H9 (cell line): ENCODE results near the gene SLC24A3. TPM values are rescaled to one million over a fixed set of nuclear protein-coding genes. Genes with fewer than 3 reads are reported as not detected.

Experiments
- DNase-seq: peaks from one replicate; pipeline ENCODE4 v3.0.0-alpha.2; 2017
- H2AFZ ChIP-seq: one replicate; pipeline ENCODE4 v1.6.1; 2013; ENCODE audit warnings: mild to moderate bottlenecking, low read length, control low read depth, moderate library complexity
- H2AK5ac ChIP-seq: 2 replicates; pipeline ENCODE4 v1.6.1; 2013; ENCODE audit warnings: low read length, control low read depth, mixed read lengths; ENCODE audit not compliant: insufficient read length
- H2BK120ac ChIP-seq: one replicate; pipeline ENCODE4 v1.6.1; 2013; ENCODE audit warnings: low read depth, mild to moderate bottlenecking, low read length, control low read depth, inconsistent platforms; ENCODE audit not compliant: poor library complexity, severe bottlenecking
- H2BK12ac ChIP-seq: 2 replicates; pipeline ENCODE4 v1.6.1; 2013; ENCODE audit warnings: low read length, control low read depth, mixed read lengths, low read depth; ENCODE audit not compliant: insufficient read length
- H2BK15ac ChIP-seq: 2 replicates; pipeline ENCODE4 v1.6.1; 2013; ENCODE audit warnings: low read depth, low read length, control low read depth
- H2BK20ac ChIP-seq: one replicate; pipeline ENCODE4 v1.6.1; 2013; ENCODE audit warnings: low read depth, mild to moderate bottlenecking, low read length, control low read depth, inconsistent platforms; ENCODE audit not compliant: poor library complexity, severe bottlenecking
- H2BK5ac ChIP-seq: 2 replicates; pipeline ENCODE4 v1.6.1; 2013; ENCODE audit warnings: low read length, control low read depth, mixed read lengths; ENCODE audit not compliant: insufficient read length
- H3K14ac ChIP-seq: 2 replicates; pipeline ENCODE4 v1.6.1; 2013; ENCODE audit warnings: low read length, control low read depth; ENCODE audit not compliant: insufficient read depth
- H3K18ac ChIP-seq: 2 replicates; pipeline ENCODE4 v1.6.1; 2013; ENCODE audit warnings: low read depth, mild to moderate bottlenecking, mixed read lengths, low read length, control low read depth; ENCODE audit not compliant: insufficient read length
- H3K23ac ChIP-seq: 2 replicates; pipeline ENCODE4 v1.6.1; 2013; ENCODE audit warnings: low read length, control low read depth, mixed read lengths, low read depth; ENCODE audit not compliant: insufficient read length
- H3K23me2 ChIP-seq: 2 replicates; pipeline ENCODE4 v1.6.1; 2013; ENCODE audit warnings: low read depth, mild to moderate bottlenecking, mixed read lengths, low read length, control low read depth; ENCODE audit not compliant: insufficient read length, poor library complexity, severe bottlenecking
- H3K27ac ChIP-seq: 2 replicates; pipeline ENCODE4 v1.5.1; 2013; ENCODE audit warnings: low read length, control low read depth, mixed read lengths, low read depth; ENCODE audit not compliant: insufficient read length
- H3K27me3 ChIP-seq: 2 replicates; pipeline ENCODE4 v1.6.1; 2013; ENCODE audit warnings: low read length, control low read depth, inconsistent platforms; ENCODE audit not compliant: insufficient read depth
- H3K4ac ChIP-seq: 2 replicates; pipeline ENCODE4 v1.6.1; 2013; ENCODE audit warnings: low read depth, mild to moderate bottlenecking, control low read depth, inconsistent platforms, low read length, moderate library complexity
- H3K4me1 ChIP-seq: 2 replicates; pipeline ENCODE4 v1.6.1; 2013; ENCODE audit warnings: low read length, control low read depth, inconsistent platforms; ENCODE audit not compliant: insufficient read depth
- H3K4me2 ChIP-seq: 2 replicates; pipeline ENCODE4 v1.6.1; 2013; ENCODE audit warnings: low read length, control low read depth, mixed read lengths; ENCODE audit not compliant: insufficient read length, insufficient read depth
- H3K56ac ChIP-seq: 2 replicates; pipeline ENCODE4 v1.6.1; 2013; ENCODE audit warnings: low read depth, mild to moderate bottlenecking, mixed read lengths, low read length, control low read depth; ENCODE audit not compliant: insufficient read length
- H3K79me1 ChIP-seq: 2 replicates; pipeline ENCODE4 v1.6.1; 2013; ENCODE audit warnings: low read depth, mild to moderate bottlenecking, moderate library complexity, low read length, control low read depth, inconsistent platforms; ENCODE audit not compliant: insufficient read depth, poor library complexity, severe bottlenecking
- H3K79me2 ChIP-seq: 2 replicates; pipeline ENCODE4 v1.6.1; 2013; ENCODE audit warnings: low read length, control low read depth, inconsistent platforms; ENCODE audit not compliant: insufficient read depth
- H3K9ac ChIP-seq: 2 replicates; pipeline ENCODE4 v1.6.1; 2013; ENCODE audit warnings: low read length, control low read depth, mixed read lengths; ENCODE audit not compliant: insufficient read length; ENCODE audit errors: extremely low read depth
- H3K9me3 ChIP-seq: one replicate; pipeline ENCODE4 v1.6.1; 2013; ENCODE audit warnings: low read depth, low read length, inconsistent platforms; ENCODE audit not compliant: control insufficient read depth
- H3T11ph ChIP-seq: one replicate; pipeline ENCODE4 v1.6.1; 2013; ENCODE audit warnings: mild to moderate bottlenecking, low read length, control low read depth, inconsistent platforms
- H4K20me1 ChIP-seq: one replicate; pipeline ENCODE4 v1.6.1; 2013; ENCODE audit not compliant: control insufficient read depth, insufficient read length, insufficient read depth
- H4K5ac ChIP-seq: 2 replicates; pipeline ENCODE4 v1.6.1; 2013; ENCODE audit warnings: low read depth, mild to moderate bottlenecking, mixed read lengths, low read length, control low read depth; ENCODE audit not compliant: insufficient read length
- H4K8ac ChIP-seq: replicated peaks from 2 replicates; pipeline ENCODE4 v1.6.1; 2013; ENCODE audit warnings: low read length, control low read depth, mixed read lengths, low read depth; ENCODE audit not compliant: insufficient read length
- H4K91ac ChIP-seq: 2 replicates; pipeline ENCODE4 v1.6.1; 2013; ENCODE audit warnings: low read depth, mild to moderate bottlenecking, moderate library complexity, mixed read lengths, low read length, control low read depth; ENCODE audit not compliant: insufficient read length
- H3K27ac Mint-ChIP-seq, 3 experiments: 2 replicates in 2 of 3; 3 replicates in 1 of 3; pipeline ENCODE4 v1.8.0; 2020 to 2021; ENCODE audit warnings: mixed read lengths in 3 of 3, mild to moderate bottlenecking in 1 of 3, moderate library complexity in 1 of 3
- H3K27me3 Mint-ChIP-seq: 2 replicates; pipeline ENCODE4 v1.8.0; 2021; ENCODE audit warnings: low read depth, mild to moderate bottlenecking, moderate library complexity, mixed read lengths
- H3K36me3 Mint-ChIP-seq, 3 experiments: 2 replicates in 2 of 3; 3 replicates in 1 of 3; pipeline ENCODE4 v1.8.0; 2020 to 2021; ENCODE audit warnings: low read depth in 3 of 3, mixed read lengths in 3 of 3; ENCODE audit not compliant: insufficient read depth in 1 of 3
- H3K4me1 Mint-ChIP-seq, 2 experiments: 2 replicates each; pipeline ENCODE4 v1.8.0; 2020; ENCODE audit warnings: mixed read lengths in 2 of 2
- H3K4me3 Mint-ChIP-seq, 2 experiments: 2 replicates in 1 of 2; 3 replicates in 1 of 2; pipeline ENCODE4 v1.8.0; 2020 to 2021; ENCODE audit warnings: mild to moderate bottlenecking in 2 of 2, mixed read lengths in 2 of 2, moderate library complexity in 1 of 2
- H3K9me3 Mint-ChIP-seq, 2 experiments: 2 replicates in 1 of 2; 3 replicates in 1 of 2; pipeline ENCODE4 v1.8.0; 2020; ENCODE audit warnings: mild to moderate bottlenecking in 2 of 2, mixed read lengths in 2 of 2, moderate library complexity in 1 of 2
- CTCF ChIP-seq: fragments of 200-600 bp; sonication (generic); conservative IDR thresholded peaks from 3 replicates; pipeline ENCODE4 v1.8.0; 2021; ENCODE audit warnings: antibody characterized with exemption, mild to moderate bottlenecking
- WGBS: extraction: QIAGEN DNeasy Blood & Tissue Kit; methylation state at CpG from one replicate; pipeline ENCODE4 v1.1.7; 2013; ENCODE audit warnings: missing lambda C conversion rate, low lambda C conversion rate, mixed read lengths; ENCODE audit not compliant: insufficient read length; ENCODE audit errors: extremely low coverage; 5-methylcytosine and 5-hydroxymethylcytosine counted together
- total RNA-seq: library from RNA; stranded (reverse); gene quantifications from 2 replicates; pipeline ENCODE4 v1.2.1, GENCODE V29; 2021

Gene SLC24A3
- total RNA-seq, 1 experiment from 2014 or later: 0.83 TPM

- Histone ChIP-seq H3K4ac (no peak overlapping the region), H3K79me1 (no peaks in the 10 kb centered on the region), H3T11ph (no peak overlapping the region), H3K23ac (no peak overlapping the region), H2BK20ac (no peak overlapping the region), H3K9me3 (no peaks in the 10 kb centered on the region), H3K79me2 (no peaks in the 10 kb centered on the region), H2BK120ac (no peak overlapping the region), H4K5ac (no peak overlapping the region), H2BK12ac (no peak overlapping the region), H2AK5ac (no peak overlapping the region), H3K27me3 (no peaks in the 10 kb centered on the region), H2BK15ac (no peak overlapping the region), H3K4me1 (no peaks in the 10 kb centered on the region), H3K27ac (no peak overlapping the region), H4K91ac (no peak overlapping the region), H3K4me2 (no peak overlapping the region), H3K56ac (no peak overlapping the region), H3K9ac (no peak overlapping the region), H2BK5ac (no peak overlapping the region), H3K14ac (no peak overlapping the region), H4K8ac (no peak overlapping the region), H3K18ac (no peak overlapping the region), H2AFZ (no peak overlapping the region), H4K20me1 (no peaks in the 10 kb centered on the region), H3K23me2 (no peaks in the 10 kb centered on the region)
- Mint-ChIP-seq H3K9me3 (no peaks in the 10 kb centered on the region), H3K36me3 (no peaks in the 10 kb centered on the region), H3K4me1 (peaks cover 0 to 4% of the 10 kb centered on the region in 2 experiments; a peak in 1 of 4 replicates), H3K4me3 (no peak overlapping the region), H3K27me3 (no peaks in the 10 kb centered on the region), H3K27ac (0 out of 7 replicates have a peak overlapping the region, but pooled peaks of 1 of the 3 experiments have one; percentile 32)
- TF ChIP-seq CTCF: no peak
- no peak for DNase-seq
- no CpG with 5 or more reads among the region's 1 CpG for WGBS
Observed at GRCh38 chr20:19557291-19557690, 344.8 kb downstream of the SLC24A3 start.
